ENCODE data around the gene SMKR1. TPM values are rescaled to one million over a fixed set of nuclear protein-coding genes. Genes with fewer than 3 reads are reported as not detected.
A peak's percentile ranks its signal among the peaks of the same experiment; 100 is the strongest.

SMKR1 gene
- total RNA-seq, 4 donors from 2014 or later, result not detected

DNA sequence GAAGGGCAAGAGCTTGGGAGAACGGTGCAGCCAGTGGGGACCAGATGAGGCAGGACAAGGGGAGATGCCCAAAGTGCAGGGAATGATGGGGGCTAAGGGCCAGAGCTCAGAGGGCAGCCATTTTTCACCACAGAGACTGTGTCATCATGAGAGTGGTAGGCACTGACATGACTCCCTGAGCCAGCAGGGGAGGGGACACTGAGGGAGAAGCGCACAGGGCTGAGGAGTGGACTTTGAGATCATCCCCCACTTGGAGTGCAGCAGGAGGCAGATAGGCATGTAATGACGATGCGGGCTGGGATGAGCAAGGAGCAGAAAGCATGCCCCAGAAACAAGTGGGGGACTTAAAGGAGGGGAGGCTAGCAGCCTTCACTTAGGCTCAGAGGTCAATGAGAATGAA, 5.2 kb upstream of the SMKR1 start:
- TF ChIP-seq POLR2AphosphoS5 (IDR thresholded peaks at IDR 0.05) (no peak), EP300 (IDR thresholded peaks at IDR 0.05) (no peak), POLR2A (IDR thresholded peaks at IDR 0.05) (no peak)
- TF ChIP-seq, protein P1, sequence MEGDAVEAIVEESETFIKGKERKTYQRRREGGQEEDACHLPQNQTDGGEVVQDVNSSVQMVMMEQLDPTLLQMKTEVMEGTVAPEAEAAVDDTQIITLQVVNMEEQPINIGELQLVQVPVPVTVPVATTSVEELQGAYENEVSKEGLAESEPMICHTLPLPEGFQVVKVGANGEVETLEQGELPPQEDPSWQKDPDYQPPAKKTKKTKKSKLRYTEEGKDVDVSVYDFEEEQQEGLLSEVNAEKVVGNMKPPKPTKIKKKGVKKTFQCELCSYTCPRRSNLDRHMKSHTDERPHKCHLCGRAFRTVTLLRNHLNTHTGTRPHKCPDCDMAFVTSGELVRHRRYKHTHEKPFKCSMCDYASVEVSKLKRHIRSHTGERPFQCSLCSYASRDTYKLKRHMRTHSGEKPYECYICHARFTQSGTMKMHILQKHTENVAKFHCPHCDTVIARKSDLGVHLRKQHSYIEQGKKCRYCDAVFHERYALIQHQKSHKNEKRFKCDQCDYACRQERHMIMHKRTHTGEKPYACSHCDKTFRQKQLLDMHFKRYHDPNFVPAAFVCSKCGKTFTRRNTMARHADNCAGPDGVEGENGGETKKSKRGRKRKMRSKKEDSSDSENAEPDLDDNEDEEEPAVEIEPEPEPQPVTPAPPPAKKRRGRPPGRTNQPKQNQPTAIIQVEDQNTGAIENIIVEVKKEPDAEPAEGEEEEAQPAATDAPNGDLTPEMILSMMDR (IDR thresholded peaks at IDR 0.05), result no peak
- WGBS, result 90% methylated on average over 4 of the region's 4 CpGs
- H3K4me3 ChIP-seq, result no peak overlapping the region
- H3K27me3 ChIP-seq, result no peaks in the 10 kb centered on the region
- H3K9me3 ChIP-seq, result no peaks in the 10 kb centered on the region
- H3K36me3 ChIP-seq, result no peaks in the 10 kb centered on the region
- no peak overlapping the region for H3K27ac ChIP-seq
- peaks cover 4% of the 10 kb centered on the region for H3K4me1 ChIP-seq
- no peak for DNase-seq (ENCODE audit: low spot score in 2 of 2)

DNA sequence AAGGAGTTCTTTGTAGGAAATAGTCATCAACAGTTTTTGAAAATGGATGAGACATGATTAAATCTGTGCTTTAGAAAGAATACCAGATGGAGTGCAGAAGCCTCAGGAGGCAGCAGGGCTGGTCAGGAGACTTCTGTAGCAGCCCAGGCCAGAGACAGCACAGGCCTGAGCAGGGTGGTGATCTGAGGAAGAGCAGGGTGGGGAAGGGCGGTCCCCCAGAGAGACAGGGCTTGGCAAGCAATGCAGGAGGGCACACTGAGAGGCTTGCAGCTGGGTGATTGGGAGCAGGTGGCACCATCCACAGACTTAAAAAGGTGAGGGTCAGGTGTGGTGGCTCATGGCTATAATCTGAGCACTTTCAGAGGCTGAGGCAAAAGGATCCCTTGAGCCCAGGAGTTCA, 4.3 kb upstream of the SMKR1 start:
- Histone ChIP-seq H3K36me3 (no peaks in the 10 kb centered on the region), H3K4me3 (no peak overlapping the region), H3K9me3 (no peaks in the 10 kb centered on the region), H3K27ac (no peak overlapping the region), H3K27me3 (no peaks in the 10 kb centered on the region), H3K4me1 (peaks cover 11% of the 10 kb centered on the region)
- DNase-seq (ENCODE audit: low spot score in 2 of 2), result no peak
- no peak for TF ChIP-seq EP300 (IDR thresholded peaks at IDR 0.05)
- no peak for TF ChIP-seq POLR2A (IDR thresholded peaks at IDR 0.05)
- TF ChIP-seq, protein P1 (IDR thresholded peaks at IDR 0.05), result no peak
- TF ChIP-seq POLR2AphosphoS5 (IDR thresholded peaks at IDR 0.05), result no peak
- WGBS, result 75% methylated on average over 1 of the region's 1 CpG

DNA sequence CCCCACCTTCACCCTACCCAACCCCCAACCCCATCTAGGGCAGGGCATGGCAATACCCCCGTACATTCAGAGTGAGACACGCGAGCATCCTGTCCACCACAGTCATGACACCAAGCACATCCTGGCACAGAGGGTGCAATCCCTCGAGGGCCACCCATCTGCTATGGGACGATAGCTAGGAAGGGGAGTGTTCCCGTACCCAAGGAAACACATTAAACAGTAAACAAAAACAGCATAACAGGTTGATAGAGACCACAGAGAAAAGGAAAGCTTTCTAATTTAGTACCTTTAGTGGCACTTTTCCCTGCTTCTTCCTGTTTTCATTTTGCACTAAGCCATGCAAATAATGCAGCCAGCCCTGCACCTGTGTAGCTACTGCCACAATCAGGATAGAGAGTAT, 2.3 kb upstream of the SMKR1 start:
- Histone ChIP-seq H3K36me3 (no peaks in the 10 kb centered on the region), H3K9me3 (no peaks in the 10 kb centered on the region), H3K4me3 (no peak overlapping the region), H3K27ac (no peak overlapping the region), H3K4me1 (peaks cover 12% of the 10 kb centered on the region), H3K27me3 (no peaks in the 10 kb centered on the region)
- TF ChIP-seq POLR2A (IDR thresholded peaks at IDR 0.05) (no peak), POLR2AphosphoS5 (IDR thresholded peaks at IDR 0.05) (no peak), EP300 (IDR thresholded peaks at IDR 0.05) (no peak)
- TF ChIP-seq, protein P1 (IDR thresholded peaks at IDR 0.05), result no peak
- 81% methylated on average over 6 of the region's 6 CpGs for WGBS
- DNase-seq (ENCODE audit: low spot score in 2 of 2), result no peak

DNA sequence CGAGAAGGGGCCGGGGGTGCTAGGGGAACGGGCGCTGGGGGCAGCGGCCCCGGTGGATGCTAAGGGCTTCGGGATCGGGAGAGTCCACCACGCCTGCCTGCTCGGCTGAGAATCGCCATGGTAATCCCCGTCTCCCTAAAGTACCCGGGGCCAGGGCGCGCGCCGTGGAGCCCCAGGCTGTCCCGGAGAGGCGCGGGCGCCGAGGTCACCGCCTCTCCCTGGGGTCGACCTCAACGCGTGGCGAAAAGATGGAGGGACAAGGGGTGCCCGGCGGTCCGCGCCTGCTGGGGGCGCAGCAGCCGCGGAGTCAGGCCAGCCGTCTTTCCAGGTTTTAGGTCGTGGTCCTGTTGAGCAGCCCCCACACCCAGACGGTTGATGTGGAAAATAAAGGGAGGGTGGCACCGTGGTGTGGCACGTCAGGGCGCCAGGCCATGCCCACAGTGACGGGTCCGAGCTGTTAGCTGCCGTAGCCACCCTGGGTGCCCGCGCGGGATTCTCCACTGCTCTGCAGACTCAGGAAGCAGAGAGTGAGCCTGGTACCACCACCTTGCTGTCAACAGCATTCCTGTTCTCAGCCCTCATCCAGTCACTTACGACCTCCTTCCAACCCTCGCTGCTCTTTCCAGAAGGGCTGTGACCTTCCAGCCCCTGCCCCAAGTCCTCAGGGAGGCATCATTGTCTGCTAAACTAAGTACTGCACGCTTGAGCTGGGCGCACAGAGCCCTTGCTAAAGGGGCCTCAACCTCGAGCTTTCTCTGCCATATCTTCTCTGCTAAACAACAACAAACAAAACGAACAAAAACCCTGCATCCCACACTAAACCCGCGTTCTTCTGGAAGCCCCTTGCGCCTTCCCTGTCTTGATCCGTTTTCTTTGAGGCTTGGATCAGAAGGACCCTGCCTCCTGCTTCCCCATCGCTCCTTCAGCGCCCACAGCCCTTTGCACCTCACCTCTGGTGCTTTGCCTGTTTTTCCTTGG, 666 bp downstream of the SMKR1 start:
- TF ChIP-seq POLR2A (IDR thresholded peaks at IDR 0.05), result no peak
- no peak for TF ChIP-seq EP300 (IDR thresholded peaks at IDR 0.05)
- TF ChIP-seq POLR2AphosphoS5 (IDR thresholded peaks at IDR 0.05), result no peak
- TF ChIP-seq, protein P1 (IDR thresholded peaks at IDR 0.05), result no peak
- Histone ChIP-seq H3K36me3 (no peaks in the 10 kb centered on the region), H3K27me3 (no peaks in the 10 kb centered on the region), H3K9me3 (no peaks in the 10 kb centered on the region), H3K4me1 (peaks cover 12% of the 10 kb centered on the region), H3K27ac (no peak overlapping the region), H3K4me3 (peak overlapping the region; percentile 75)
- DNase-seq (ENCODE audit: low spot score in 2 of 2), result no peak
- 30% methylated on average over 26 of the region's 58 CpGs for WGBS

GRCh38 chr7:129503725-129504124, 1.4 kb downstream of the SMKR1 start:
- peaks cover 12% of the 10 kb centered on the region for H3K4me1 ChIP-seq
- 92% methylated on average over 8 of the region's 8 CpGs for WGBS
- no peaks in the 10 kb centered on the region for H3K36me3 ChIP-seq
- no peaks in the 10 kb centered on the region for H3K9me3 ChIP-seq
- no peak for DNase-seq (ENCODE audit: low spot score in 2 of 2)
- H3K4me3 ChIP-seq, result no peak overlapping the region
- TF ChIP-seq, protein P1 (IDR thresholded peaks at IDR 0.05), result no peak
- TF ChIP-seq POLR2A (IDR thresholded peaks at IDR 0.05) (no peak), EP300 (IDR thresholded peaks at IDR 0.05) (no peak), POLR2AphosphoS5 (IDR thresholded peaks at IDR 0.05) (no peak)
- no peak overlapping the region for H3K27ac ChIP-seq
- H3K27me3 ChIP-seq, result no peaks in the 10 kb centered on the region

Data from suprapubic skin (tissue), 4 donors.